Measurements from ENCODE around the gene RBM6. TPM values are rescaled to one million over a fixed set of nuclear protein-coding genes. Genes with fewer than 3 reads are reported as not detected.

Gene RBM6
- total RNA-seq, 1 donor from 2014 or later: 109 TPM

DNA sequence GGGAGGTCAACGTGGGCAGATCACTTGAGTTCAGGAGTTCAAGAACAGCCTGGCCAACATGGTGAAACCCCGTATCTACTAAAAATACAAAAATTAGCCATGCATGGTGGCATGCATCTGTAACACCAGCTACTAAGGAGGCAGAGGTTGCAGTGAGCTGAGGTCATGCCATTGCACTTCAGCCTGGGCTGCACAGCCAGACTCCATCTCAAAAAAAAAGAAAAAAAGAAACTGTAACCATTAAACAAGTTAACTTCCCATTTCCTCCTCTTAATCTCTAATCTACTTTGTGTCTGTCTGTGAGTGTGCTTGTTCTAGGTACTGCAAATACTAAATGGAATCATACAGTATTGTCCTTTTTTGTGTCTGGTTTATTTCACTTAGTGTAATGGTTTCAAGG lies 2.7 kb downstream of the RBM6 start:
- H3K27ac Mint-ChIP-seq: no peak overlapping the region
- peaks cover 22% of the 10 kb centered on the region for H3K36me3 Mint-ChIP-seq
- peak overlapping the region; percentile 67 for H3K4me3 Mint-ChIP-seq
- H3K4me1 Mint-ChIP-seq (ENCODE audit: unreplicated experiment): peaks cover 7% of the 10 kb centered on the region
- no peak for DNase-seq (ENCODE audit: extremely low spot score, unreplicated experiment)
- no peaks in the 10 kb centered on the region for H3K27me3 Mint-ChIP-seq
- H3K9me3 Mint-ChIP-seq: no peaks in the 10 kb centered on the region
- TF ChIP-seq, protein P1, sequence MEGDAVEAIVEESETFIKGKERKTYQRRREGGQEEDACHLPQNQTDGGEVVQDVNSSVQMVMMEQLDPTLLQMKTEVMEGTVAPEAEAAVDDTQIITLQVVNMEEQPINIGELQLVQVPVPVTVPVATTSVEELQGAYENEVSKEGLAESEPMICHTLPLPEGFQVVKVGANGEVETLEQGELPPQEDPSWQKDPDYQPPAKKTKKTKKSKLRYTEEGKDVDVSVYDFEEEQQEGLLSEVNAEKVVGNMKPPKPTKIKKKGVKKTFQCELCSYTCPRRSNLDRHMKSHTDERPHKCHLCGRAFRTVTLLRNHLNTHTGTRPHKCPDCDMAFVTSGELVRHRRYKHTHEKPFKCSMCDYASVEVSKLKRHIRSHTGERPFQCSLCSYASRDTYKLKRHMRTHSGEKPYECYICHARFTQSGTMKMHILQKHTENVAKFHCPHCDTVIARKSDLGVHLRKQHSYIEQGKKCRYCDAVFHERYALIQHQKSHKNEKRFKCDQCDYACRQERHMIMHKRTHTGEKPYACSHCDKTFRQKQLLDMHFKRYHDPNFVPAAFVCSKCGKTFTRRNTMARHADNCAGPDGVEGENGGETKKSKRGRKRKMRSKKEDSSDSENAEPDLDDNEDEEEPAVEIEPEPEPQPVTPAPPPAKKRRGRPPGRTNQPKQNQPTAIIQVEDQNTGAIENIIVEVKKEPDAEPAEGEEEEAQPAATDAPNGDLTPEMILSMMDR (conservative IDR thresholded peaks at IDR 0.05): no peak

DNA sequence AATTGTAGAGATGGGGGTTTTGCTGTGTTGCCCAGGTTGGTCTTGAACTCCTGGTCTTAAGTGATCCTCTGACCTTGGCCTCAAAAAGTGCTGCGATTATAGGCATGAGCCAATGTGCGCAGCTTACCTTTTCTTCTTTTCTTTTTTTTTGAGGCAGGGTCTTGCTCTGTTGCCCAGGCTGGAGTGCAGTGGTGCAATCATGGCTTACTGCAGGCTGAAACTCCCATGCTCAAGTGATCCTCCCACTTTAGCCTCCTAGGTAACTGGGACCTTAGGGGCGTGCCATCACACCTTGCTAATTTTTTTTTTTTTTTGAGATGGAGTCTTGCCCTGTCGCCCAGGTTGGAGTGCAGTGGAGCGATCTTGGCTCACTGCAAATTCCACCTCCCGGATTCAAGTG lies 13.0 kb downstream of the RBM6 start:
- no peak overlapping the region for H3K27ac Mint-ChIP-seq
- H3K9me3 Mint-ChIP-seq: no peaks in the 10 kb centered on the region
- DNase-seq (ENCODE audit: extremely low spot score, unreplicated experiment): no peak

DNA sequence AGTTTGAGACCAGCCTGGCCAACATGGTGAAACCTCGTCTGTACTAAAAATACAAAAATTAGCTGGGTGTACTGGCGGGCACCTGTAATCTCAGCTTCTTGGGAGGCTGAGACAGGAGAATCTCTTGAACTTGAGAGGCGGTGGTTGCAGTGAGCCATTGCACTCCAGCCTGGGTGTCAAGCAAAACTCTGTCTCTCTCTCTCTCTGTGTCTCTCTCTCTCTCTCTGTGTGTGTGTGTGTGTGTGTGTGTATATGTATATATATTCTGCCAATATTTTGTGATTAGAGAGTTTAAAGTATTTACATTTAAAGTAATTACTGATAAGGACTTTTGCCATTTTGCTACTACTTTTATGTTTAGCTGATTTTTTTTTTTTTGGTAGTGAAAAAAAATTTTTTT lies 15.7 kb downstream of the RBM6 start:
- TF ChIP-seq, protein P1 (conservative IDR thresholded peaks at IDR 0.05): no peak
- H3K27me3 Mint-ChIP-seq: no peaks in the 10 kb centered on the region
- H3K27ac Mint-ChIP-seq: no peak overlapping the region
- H3K4me3 Mint-ChIP-seq: no peak overlapping the region
- H3K36me3 Mint-ChIP-seq: peaks cover 8% of the 10 kb centered on the region
- no peaks in the 10 kb centered on the region for H3K9me3 Mint-ChIP-seq
- DNase-seq (ENCODE audit: extremely low spot score, unreplicated experiment): no peak
- peaks cover 8% of the 10 kb centered on the region for H3K4me1 Mint-ChIP-seq (ENCODE audit: unreplicated experiment)

More for the DNA sequence above, 13.0 kb downstream of the RBM6 start:
- TF ChIP-seq, protein P1 (conservative IDR thresholded peaks at IDR 0.05): no peak
- Mint-ChIP-seq H3K4me1 (ENCODE audit: unreplicated experiment) (peaks cover 8% of the 10 kb centered on the region), H3K27me3 (no peaks in the 10 kb centered on the region), H3K4me3 (no peak overlapping the region), H3K36me3 (peaks cover 4% of the 10 kb centered on the region)

DNA sequence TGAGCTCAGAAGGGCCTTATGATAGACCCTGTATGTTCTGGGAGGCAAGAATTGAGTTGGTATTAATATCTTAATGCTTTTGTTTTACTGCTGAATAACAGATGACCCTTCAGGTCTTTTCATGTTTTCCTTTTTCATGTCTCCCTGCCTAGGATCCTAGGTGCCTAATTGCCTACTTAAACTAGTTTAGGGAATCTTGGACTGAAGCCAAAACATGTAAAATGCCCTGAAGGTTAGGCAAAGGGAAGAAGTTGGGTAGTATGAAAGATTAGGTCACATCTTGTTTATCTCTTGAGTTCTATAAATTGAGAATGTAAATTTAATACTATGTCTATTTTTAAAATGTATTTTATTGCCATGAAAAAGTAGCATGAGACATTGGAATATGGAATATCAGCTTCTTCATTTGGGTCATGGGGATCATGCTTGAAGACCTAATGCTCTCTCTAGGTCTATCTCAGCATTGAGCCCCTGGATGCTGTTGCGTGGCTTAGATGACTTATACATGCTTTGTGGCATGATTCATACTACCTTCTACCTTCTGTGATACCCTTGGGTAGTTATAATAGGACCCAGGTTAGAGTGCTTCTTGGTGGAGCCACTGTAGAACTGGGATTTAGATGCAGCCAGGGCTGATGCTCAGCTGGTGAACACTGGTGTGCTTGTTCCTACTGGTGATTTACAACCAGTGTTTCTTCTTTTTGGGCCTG lies 26.4 kb downstream of the RBM6 start:
- no peaks in the 10 kb centered on the region for H3K9me3 Mint-ChIP-seq
- H3K27me3 Mint-ChIP-seq: no peaks in the 10 kb centered on the region
- no peaks in the 10 kb centered on the region for H3K4me1 Mint-ChIP-seq (ENCODE audit: unreplicated experiment)
- H3K36me3 Mint-ChIP-seq: peaks cover 15% of the 10 kb centered on the region
- peak; percentile 1 for DNase-seq (ENCODE audit: extremely low spot score, unreplicated experiment)
- no peak overlapping the region for H3K4me3 Mint-ChIP-seq
- TF ChIP-seq, protein P1 (conservative IDR thresholded peaks at IDR 0.05): no peak
- H3K27ac Mint-ChIP-seq: no peak overlapping the region

DNA sequence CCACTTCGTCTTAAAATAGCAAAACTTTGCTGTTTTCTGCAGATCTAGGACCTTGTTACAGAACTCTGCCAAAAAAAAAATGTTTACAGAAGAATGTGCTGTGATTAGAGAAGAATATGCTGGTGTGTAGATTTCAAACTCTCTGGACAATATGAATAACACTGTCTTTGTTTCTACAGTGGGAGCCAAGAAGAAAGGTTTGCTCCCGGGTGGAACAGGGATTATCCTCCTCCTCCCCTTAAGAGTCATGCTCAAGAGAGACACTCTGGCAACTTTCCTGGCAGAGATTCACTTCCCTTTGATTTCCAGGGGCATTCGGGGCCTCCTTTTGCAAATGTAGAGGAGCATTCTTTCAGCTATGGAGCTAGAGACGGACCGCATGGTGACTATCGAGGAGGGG lies 27.3 kb downstream of the RBM6 start:
- Mint-ChIP-seq H3K27me3 (no peaks in the 10 kb centered on the region), H3K27ac (no peak overlapping the region), H3K9me3 (no peaks in the 10 kb centered on the region), H3K4me1 (ENCODE audit: unreplicated experiment) (no peaks in the 10 kb centered on the region), H3K4me3 (no peak overlapping the region), H3K36me3 (peaks cover 15% of the 10 kb centered on the region)
- TF ChIP-seq, protein P1 (conservative IDR thresholded peaks at IDR 0.05): no peak
- DNase-seq (ENCODE audit: extremely low spot score, unreplicated experiment): peak; percentile 37

All from type B pancreatic cell (in vitro differentiated cells).